K562 (cell line): ENCODE data around the gene MPZL1. TPM values are rescaled to one million over a fixed set of nuclear protein-coding genes. Genes with fewer than 3 reads are reported as not detected.
A peak's percentile ranks its signal among the peaks of the same experiment; 100 is the strongest.

ENCODE experiments used
- BRD4 ChIP-seq: fragments of 200-600 bp; sonication (generic); IDR thresholded peaks from 2 replicates; pipeline ENCODE4 v1.6.1; 2017; ENCODE audit warnings: inconsistent platforms
- CBX3 ChIP-seq, 2 experiments: IDR thresholded peaks; 1 replicate in 1 of 2; 2 replicates in 1 of 2; pipeline ENCODE4 v1.6.1; 2012; ENCODE audit warnings: inconsistent platforms in 2 of 2, low read length in 2 of 2, borderline replicate concordance in 1 of 2, control low read depth in 1 of 2
- ELF1 ChIP-seq: fragments of 200-800 bp; sonication (Bioruptor generic); IDR thresholded peaks from 2 replicates; pipeline ENCODE4 v1.6.1; 2016; ENCODE audit warnings: missing genetic modification characterization, missing compliant biosample characterization
- FOXJ3 ChIP-seq: sonication (generic); formaldehyde crosslinking; IDR thresholded peaks from 2 replicates; pipeline ENCODE4 v1.4.0; 2020; ENCODE audit warnings: mild to moderate bottlenecking, missing genetic modification reagents
- FOXK2 ChIP-seq, 2 experiments: fragments of 450-650 bp; IDR thresholded peaks in 1 of 2; conservative IDR thresholded peaks in 1 of 2; 2 replicates each; pipeline ENCODE4 v1.6.1; 2016; ENCODE audit warnings: low read depth in 2 of 2, mild to moderate bottlenecking in 1 of 2
- JUNB ChIP-seq: fragments of 450-650 bp; formaldehyde crosslinking; conservative IDR thresholded peaks from 2 replicates; pipeline ENCODE4 v1.4.0; 2020; ENCODE audit warnings: mild to moderate bottlenecking
- NCOA1 ChIP-seq: fragments of 450-650 bp; IDR thresholded peaks from 2 replicates; pipeline ENCODE4 v1.6.1; 2016; ENCODE audit warnings: low read depth
- NFE2 ChIP-seq: IDR thresholded peaks from 2 replicates; pipeline ENCODE4 v1.6.1; 2014; ENCODE audit warnings: antibody characterized with exemption, low read depth
- NFE2L1 ChIP-seq: fragments of 450-650 bp; IDR thresholded peaks from 2 replicates; pipeline ENCODE4 v1.6.1; 2016; ENCODE audit warnings: missing genetic modification characterization, low read depth, mild to moderate bottlenecking, missing compliant biosample characterization, moderate library complexity, borderline replicate concordance
- NR1H2 ChIP-seq: sonication (generic); formaldehyde crosslinking; IDR thresholded peaks from 2 replicates; pipeline ENCODE4 v1.4.0; 2020; ENCODE audit warnings: mild to moderate bottlenecking, missing genetic modification reagents
- PHB ChIP-seq: fragments of 250-450 bp; sonication (Bioruptor Pico); IDR thresholded peaks from 2 replicates; pipeline ENCODE4 v1.5.0; 2021
- RHOXF2B ChIP-seq: fragments of 250-450 bp; sonication (Bioruptor Pico); conservative IDR thresholded peaks from 2 replicates; pipeline ENCODE4 v1.5.1; 2021
- RUNX1 ChIP-seq: sonication (generic); IDR thresholded peaks from 2 replicates; pipeline ENCODE4 v1.6.1; 2016; ENCODE audit warnings: antibody characterized with exemption, low read depth
- SIN3B ChIP-seq: fragments of 450-650 bp; IDR thresholded peaks from 2 replicates; pipeline ENCODE4 v1.6.1; 2017; ENCODE audit warnings: low read depth, mild to moderate bottlenecking, moderate library complexity
- SMARCB1 ChIP-seq: IDR thresholded peaks from 2 replicates; pipeline ENCODE4 v1.6.1; 2011; ENCODE audit warnings: improper control_type of control experiment, low read depth; ENCODE audit not compliant: insufficient read length
- THAP12 ChIP-seq: fragments of 250-450 bp; sonication (Bioruptor Pico); IDR thresholded peaks from 2 replicates; pipeline ENCODE4 v1.9.0; 2021; ENCODE audit warnings: mild to moderate bottlenecking, inconsistent platforms
- ZNF133 ChIP-seq: fragments of 250-450 bp; sonication (Bioruptor Pico); IDR thresholded peaks from 2 replicates; pipeline ENCODE4 v1.4.0; 2020; ENCODE audit warnings: mild to moderate bottlenecking
- ZNF134 ChIP-seq: fragments of 250-450 bp; sonication (Bioruptor Pico); conservative IDR thresholded peaks from 2 replicates; pipeline ENCODE4 v1.4.0; 2020
- ZNF639 ChIP-seq, 2 experiments: fragments of 200-800 bp in 1 of 2; sonication (Bioruptor generic) in 1 of 2; sonication (generic) in 1 of 2; formaldehyde crosslinking in 1 of 2; IDR thresholded peaks in 1 of 2; conservative IDR thresholded peaks in 1 of 2; 2 replicates each; pipeline versions ENCODE4 v1.5.0 to v1.6.1; 2016 to 2020; ENCODE audit warnings: missing compliant biosample characterization in 1 of 2, missing genetic modification characterization in 1 of 2, missing genetic modification reagents in 1 of 2
- ZNF77 ChIP-seq: fragments of 250-450 bp; sonication (Bioruptor Pico); IDR thresholded peaks from 2 replicates; pipeline ENCODE4 v1.5.0; 2020
- polyA plus RNA-seq, 8 experiments: library from polyadenylated mRNA; depleted of rRNA in 4 of 8; stranded (reverse) in 5 of 8; unstranded in 3 of 8; fragments of >200 nt; fragmentation: Nextera tagmentation in 2 of 8; fragmentation: Illumina TruSeq in 1 of 8; extraction: Ambion mirVana in 2 of 8; extraction: Trizol in 1 of 8; gene quantifications; 2 replicates each; pipeline versions ENCODE4 v1.2.1 to v1.2.3, GENCODE V29; 2011 to 2014; ENCODE audit warnings: inconsistent platforms in 1 of 8, missing spikeins in 1 of 8
- total RNA-seq, 7 experiments: library from RNA; depleted of rRNA in 6 of 7; stranded (reverse); fragments of >200 nt in 6 of 7; fragmentation: Illumina TruSeq in 2 of 7; extraction: Trizol in 2 of 7; gene quantifications; 2 replicates each; pipeline versions ENCODE4 v1.2.1 to v1.2.3, GENCODE V29; 2011 to 2021; ENCODE audit warnings: low replicate concordance in 1 of 7
- TF ChIP-seq, protein P1 (sequence below): fragments of 450-650 bp; IDR thresholded peaks from 2 replicates; pipeline ENCODE4 v1.6.1; 2018; ENCODE audit not compliant: partially characterized antibody
- TF ChIP-seq, protein P2 (sequence below): fragments of 250-450 bp; sonication (Bioruptor Pico); IDR thresholded peaks from 2 replicates; pipeline ENCODE4 v1.4.0; 2020; ENCODE audit warnings: mild to moderate bottlenecking, moderate library complexity

Gene MPZL1
- total and polyA plus RNA-seq, 9 of the 15 experiments (the other 6 are each of a cell fraction or from before 2014, with no cell fraction given) = 14.5 to 153 (median 66.5) TPM

DNA sequence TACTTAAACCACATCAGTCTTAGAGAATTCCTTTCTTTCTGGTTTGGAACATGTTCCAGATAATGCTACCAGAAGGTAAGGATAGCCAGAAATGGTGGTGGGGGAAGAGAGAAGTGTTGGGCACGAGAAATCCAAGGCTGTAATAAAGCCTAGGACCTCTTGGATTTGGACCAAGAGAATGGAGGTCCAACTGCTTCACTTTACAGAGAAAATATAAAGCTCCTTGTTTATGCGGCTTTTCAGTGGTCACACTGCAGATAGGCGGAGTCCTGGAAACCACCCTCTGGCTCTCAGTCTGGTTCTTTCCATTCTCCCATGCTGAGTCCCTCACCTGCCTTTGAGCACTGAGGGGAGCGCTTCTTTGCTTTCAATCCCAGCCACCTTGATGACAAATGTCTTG is 104.3 kb downstream of the MPZL1 start (continued):
- TF ChIP-seq ZNF134 (CRISPR knock-in tag) (0 out of 2 replicates have a peak, but pooled peaks have one; percentile 9), SIN3B (0 out of 2 replicates have a peak, but pooled peaks have one; percentile 39), NCOA1 (no peak), ZNF133 (CRISPR knock-in tag) (no peak), BRD4 (no peak), ELF1 (tag) (no peak), RUNX1 (no peak), SMARCB1 (no peak), NR1H2 (CRISPR knock-in tag) (no peak), CBX3 (IDR thresholded peaks at IDR 0.05; ENCODE audit: borderline replicate concordance in 1 of 2, low read length in 2 of 2) (no peak), ZNF77 (no peak), JUNB (CRISPR knock-in tag) (no peak), NFE2 (no peak), ZNF639 (CRISPR knock-in tag; conservative IDR thresholded peaks at IDR 0.05 in 1 of 2, IDR thresholded peaks at IDR 0.05 in 1 of 2) (no peak), FOXJ3 (CRISPR knock-in tag) (no peak), PHB (no peak), NFE2L1 (tag) (no peak), FOXK2 (conservative IDR thresholded peaks at IDR 0.05 in 1 of 2, IDR thresholded peaks at IDR 0.05 in 1 of 2; ENCODE audit: low read depth in 2 of 2) (peak; percentile 59 to 61; a peak in 3 of 4 replicates), RHOXF2B (CRISPR knock-in tag) (no peak), THAP12 (CRISPR knock-in tag) (no peak)
- TF ChIP-seq, protein P1, sequence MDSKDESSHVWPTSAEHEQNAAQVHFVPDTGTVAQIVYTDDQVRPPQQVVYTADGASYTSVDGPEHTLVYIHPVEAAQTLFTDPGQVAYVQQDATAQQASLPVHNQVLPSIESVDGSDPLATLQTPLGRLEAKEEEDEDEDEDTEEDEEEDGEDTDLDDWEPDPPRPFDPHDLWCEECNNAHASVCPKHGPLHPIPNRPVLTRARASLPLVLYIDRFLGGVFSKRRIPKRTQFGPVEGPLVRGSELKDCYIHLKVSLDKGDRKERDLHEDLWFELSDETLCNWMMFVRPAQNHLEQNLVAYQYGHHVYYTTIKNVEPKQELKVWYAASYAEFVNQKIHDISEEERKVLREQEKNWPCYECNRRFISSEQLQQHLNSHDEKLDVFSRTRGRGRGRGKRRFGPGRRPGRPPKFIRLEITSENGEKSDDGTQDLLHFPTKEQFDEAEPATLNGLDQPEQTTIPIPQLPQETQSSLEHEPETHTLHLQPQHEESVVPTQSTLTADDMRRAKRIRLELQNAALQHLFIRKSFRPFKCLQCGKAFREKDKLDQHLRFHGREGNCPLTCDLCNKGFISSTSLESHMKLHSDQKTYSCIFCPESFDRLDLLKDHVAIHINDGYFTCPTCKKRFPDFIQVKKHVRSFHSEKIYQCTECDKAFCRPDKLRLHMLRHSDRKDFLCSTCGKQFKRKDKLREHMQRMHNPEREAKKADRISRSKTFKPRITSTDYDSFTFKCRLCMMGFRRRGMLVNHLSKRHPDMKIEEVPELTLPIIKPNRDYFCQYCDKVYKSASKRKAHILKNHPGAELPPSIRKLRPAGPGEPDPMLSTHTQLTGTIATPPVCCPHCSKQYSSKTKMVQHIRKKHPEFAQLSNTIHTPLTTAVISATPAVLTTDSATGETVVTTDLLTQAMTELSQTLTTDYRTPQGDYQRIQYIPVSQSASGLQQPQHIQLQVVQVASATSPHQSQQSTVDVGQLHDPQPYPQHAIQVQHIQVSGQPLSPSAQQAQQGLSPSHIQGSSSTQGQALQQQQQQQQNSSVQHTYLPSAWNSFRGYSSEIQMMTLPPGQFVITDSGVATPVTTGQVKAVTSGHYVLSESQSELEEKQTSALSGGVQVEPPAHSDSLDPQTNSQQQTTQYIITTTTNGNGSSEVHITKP = peak; percentile 85
- TF ChIP-seq, protein P2, sequence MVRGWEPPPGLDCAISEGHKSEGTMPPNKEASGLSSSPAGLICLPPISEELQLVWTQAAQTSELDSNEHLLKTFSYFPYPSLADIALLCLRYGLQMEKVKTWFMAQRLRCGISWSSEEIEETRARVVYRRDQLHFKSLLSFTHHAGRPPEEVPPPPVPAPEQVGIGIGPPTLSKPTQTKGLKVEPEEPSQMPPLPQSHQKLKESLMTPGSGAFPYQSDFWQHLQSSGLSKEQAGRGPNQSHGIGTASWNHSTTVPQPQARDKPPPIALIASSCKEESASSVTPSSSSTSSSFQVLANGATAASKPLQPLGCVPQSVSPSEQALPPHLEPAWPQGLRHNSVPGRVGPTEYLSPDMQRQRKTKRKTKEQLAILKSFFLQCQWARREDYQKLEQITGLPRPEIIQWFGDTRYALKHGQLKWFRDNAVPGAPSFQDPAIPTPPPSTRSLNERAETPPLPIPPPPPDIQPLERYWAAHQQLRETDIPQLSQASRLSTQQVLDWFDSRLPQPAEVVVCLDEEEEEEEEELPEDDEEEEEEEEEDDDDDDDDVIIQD = no peak
